GM19372 (cell line): Measurements from ENCODE around the gene ZNF146.
"Not testable (repeated sequence)": the region's sequence is repeated elsewhere in the genome, so short reads cannot be mapped to it uniquely, and the experiment has no call there.

Source experiments
- ATAC-seq: cut with Tn5 transposase; IDR thresholded peaks from one replicate; pipeline ENCODE4 v1.9.1; 2021; ENCODE audit warnings: mild to moderate bottlenecking, low read depth, moderate library complexity; ENCODE audit not compliant: unreplicated experiment

Gene ZNF146

DNA sequence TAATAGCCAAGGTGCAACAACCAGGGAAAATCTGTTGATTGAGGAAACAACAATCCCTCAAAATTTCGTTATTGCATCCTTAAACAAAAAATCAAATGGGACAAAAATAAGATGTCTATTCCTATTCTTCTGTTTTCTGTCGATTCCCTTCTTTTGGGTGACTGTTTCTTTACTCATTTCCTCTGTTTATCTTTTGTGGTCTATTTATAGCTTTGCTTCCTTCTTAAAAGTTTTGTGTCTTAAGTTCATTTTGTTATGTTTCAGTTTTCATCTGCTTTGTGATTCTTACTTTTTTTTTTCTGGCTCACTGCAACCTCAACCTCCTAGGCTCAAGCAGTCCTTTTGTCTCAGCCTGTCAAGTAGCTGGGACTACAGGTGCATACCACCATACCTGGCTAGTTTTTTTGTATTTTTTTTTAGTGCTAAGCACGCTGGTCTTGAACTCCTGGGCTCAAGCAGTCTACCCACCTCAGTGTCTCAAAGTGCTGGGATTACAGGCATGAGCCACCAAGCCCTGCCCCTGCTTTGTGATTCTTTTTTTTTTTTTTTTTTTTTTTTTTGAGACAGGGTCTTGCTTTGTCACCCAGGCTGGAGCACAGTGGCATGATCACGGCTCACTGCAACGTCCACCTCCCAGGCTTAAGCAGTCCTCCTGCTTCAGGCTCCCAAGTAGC, 10.4 kb downstream of the ZNF146 start:
- no peak for ATAC-seq

DNA sequence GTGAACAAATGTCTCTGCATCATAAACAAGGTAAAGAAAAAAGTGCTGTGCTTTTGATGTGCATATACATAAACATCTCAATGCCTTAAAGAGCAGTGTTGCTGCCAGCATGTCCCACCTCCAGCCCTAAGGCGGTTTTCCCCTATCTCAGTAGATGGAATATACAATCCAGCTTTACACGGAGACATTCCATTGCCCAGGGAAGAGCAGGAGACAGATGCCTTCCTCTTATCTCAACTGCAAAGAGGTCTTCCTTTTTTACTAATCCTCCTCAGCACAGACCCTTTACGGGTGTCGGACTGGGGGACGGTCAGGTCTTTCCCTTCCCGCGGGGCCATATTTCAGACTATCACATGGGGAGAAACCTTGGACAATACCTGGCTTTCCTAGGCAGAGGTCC, 18.7 kb downstream of the ZNF146 start:
- ATAC-seq, result not testable (repeated sequence)

DNA sequence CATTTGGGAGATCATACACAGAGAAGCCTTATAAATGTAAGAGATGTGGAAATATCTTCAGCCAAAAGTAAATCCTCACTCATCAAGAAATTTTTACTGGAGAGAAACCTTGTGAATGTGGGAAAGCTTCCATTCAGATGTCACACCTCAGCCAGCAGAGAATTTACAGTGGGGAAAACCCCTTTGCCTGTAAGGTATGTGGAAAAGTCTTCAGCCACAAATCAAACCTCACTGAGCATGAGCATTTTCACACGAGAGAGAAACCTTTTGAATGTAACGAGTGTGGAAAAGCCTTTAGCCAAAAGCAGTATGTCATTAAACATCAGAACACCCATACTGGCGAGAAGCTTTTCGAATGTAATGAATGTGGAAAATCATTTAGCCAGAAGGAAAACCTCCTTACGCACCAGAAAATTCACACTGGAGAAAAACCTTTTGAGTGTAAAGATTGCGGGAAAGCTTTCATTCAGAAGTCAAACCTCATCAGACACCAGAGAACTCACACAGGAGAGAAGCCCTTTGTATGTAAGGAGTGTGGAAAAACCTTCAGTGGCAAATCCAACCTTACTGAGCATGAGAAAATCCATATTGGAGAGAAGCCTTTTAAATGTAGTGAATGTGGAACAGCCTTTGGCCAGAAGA, 21.5 kb downstream of the ZNF146 start:
- ATAC-seq, result no peak

DNA sequence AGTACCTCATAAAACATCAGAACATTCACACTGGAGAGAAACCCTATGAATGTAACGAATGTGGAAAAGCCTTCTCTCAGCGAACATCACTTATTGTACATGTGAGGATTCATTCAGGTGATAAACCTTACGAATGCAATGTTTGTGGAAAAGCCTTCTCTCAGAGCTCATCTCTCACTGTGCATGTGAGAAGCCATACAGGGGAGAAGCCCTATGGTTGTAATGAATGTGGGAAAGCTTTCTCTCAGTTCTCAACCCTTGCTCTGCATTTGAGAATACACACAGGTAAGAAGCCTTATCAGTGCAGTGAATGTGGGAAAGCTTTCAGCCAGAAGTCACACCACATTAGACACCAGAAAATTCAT, 22.0 kb downstream of the ZNF146 start:
- ATAC-seq, result no peak

DNA sequence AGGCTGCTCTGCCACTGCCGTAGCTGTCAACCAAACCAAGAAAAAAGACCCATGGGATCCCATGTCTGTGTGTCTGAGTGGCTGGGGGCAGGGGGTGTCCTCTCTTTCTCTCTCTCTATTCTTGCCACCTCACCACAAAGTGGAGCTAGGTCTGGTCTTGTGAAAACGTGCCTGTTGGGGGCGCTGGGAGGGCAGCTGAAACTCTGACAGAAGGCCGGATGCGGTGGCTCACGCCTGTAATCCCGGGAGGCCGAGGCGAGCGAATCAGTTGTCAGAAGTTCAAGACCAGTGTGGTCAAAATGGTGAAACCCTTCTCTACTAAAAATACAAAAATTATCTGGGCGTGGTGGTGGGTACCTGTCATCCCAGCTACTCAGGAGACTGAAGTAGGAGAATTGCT, 29.2 kb downstream of the ZNF146 start:
- no peak for ATAC-seq

DNA sequence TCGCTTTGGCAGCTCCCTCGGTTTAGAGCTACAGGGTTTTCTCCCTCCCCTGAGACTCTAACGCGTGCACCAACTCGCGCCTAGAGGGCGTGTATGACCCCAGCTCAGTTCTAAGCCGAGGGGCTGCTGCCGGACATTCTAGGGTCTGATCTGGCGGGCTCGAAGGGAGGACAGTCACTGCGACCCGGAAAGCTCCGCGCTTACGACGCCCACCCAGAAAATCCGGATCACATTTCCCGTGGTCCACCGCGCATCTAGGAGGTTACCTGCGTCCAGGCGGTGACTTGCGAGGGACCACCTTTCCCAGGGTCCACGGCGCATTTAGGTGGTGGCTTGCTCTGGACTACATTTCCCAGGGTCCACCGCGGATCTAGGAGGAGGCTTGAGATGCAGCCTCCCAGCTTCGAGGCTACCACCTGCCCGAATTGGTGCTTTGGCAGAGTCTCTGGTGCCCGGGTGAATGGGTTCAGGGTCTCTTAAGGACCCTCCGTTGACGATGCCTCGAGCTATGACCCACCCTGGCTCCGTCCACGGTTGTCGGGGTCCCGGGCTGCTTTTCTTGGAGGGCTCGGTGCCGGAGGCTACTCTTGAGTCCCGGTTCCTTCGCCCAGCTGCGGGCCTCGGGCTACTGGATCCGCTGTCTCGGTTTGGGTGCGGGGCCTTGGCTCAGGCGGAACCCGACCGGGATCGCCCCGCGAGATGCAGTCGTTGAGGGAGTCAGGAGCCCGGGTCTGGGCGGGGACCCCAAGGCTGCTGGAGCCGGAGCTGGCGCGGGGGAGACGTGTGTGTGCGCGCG, 30.5 kb downstream of the ZNF146 start:
- no peak for ATAC-seq

GRCh38 chr19:36246006-36246481, 31.1 kb downstream of the ZNF146 start:
- ATAC-seq, result no peak

- ATAC-seq, result no peak
These were observed 37.1 kb downstream of the ZNF146 start for GRCh38 chr19:36252047-36252446.

- ATAC-seq, result no peak
These were observed 39.9 kb downstream of the ZNF146 start for GRCh38 chr19:36254848-36255247.

DNA sequence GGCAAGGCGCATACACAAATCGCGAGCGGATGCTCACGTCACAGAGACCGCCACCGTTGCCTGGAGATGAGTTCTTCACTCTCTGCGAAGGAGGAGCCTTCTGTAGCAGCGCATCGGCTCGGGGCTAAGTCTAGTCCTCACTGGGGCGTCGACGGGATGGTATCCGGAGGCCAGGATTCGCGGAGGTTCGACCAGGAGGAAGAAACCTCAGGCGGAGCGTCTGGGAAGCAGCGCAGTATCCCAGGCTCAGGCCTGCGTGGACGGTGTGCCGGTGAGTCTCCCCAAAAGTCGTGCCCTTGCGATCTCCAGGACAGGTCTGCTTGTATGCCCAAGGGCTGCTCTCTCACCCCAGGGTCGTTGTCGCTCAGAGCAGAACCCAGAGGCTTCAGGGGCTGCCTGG, 40.4 kb downstream of the ZNF146 start:
- no peak for ATAC-seq

DNA sequence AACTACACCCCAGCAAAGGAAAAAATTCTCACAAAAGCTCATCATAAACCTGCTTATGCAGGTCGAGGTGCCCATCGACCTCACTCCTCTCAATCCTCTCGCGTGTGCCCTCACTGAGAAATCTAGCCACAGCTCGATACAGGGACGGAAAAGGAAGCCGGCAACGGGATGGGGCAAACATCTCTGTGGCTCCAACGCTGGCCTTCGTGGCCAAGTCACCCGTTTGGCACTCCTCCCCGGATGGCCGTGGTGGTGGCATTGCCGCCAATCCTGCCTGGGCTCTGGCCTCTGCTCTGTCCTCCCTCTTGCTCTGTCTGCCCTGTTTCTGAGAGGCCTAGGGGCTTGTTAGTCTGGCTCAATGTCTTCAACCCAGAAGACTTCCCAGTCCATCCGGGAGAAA, 41.2 kb downstream of the ZNF146 start:
- ATAC-seq, result no peak

DNA sequence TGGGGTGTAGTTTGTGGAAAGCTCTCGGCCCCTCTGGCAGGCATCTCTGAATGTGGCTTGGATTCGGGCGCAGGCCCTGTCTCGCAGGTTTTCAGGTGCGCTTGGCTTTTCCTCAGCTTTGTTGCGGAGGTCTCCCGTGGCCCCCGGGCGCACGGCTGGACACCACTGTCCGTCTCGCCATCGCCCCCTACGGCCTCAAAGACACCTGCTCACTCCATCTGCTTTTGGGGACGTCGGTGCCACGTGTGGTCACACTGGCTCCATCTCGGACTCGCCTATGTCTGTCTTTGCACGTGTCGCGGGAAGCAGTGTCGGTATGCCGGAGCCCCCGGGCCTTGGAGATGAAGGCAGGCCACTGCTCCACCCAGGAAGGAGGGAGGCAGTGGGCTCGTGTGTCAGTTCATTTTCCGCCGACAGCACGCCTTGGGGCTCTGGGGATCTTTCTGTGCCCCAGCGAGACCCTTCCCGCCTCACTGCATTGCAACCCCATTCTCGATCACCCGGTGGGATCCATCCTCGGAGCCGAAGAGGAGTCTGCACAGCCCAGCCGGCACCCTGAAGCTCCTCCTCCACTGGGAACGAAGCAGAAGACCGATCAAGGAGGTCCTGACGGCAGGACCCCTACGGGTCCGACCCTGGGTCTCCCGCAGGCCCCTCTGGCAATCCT, 42.1 kb downstream of the ZNF146 start:
- ATAC-seq, result no peak

DNA sequence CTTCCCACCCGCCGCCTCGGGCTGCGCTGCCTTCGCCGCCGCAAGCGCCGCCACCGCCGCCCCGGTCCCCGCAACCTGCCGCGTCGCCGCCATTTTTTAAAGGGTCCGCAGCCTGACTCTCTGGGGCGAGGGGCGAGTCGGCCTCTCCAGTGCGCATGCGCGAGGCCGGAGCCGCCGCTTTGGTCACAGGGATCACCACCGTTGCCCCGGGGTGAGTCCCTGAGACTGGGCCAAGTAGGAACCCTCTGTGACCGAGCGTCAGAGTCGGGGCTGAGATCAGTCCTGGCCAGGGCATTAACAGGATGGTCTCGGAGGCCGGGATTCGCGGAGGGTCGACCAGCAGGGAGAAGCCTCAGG, 42.6 kb downstream of the ZNF146 start:
- ATAC-seq, result no peak

DNA sequence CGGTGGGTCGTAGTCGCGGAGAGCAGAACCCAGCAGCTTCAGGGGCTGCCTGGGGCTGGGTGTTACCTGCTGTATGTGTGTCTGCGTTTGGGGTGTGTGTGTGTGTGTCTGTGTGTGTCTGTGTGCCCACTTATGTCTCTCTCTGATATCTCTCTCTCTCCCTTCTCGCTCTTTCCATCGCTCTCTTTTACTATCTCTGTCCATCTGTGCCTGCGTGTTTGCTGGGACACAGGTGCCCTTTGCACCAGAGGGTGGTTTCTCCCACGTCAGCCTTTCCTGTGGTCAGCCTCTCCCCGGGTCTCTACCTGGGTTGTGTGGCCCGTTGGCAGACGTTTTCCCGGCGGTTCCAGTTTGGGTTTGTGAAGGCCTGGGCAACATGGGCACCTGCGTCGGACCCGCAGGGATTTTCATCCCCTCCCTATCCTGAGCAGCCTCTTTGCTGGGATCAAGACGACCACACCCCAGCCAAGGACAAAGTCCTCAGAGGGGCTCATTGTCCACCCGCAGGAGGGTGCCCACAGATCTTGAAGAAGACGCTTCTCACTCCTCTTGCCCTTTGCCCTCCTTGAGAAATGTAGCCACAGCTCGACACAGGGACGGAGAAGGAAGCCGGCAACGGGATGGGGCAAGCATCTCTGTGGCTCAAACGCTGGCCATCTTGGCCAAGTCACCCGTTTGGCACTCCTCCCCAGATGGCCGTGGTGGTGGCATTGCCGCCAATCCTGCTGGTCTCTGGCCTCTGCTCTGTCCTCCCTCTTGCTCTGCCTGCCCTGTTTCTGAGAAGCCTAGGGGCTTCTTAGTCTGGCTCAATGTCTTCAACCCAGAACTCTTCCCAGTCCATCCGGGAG, 43.3 kb downstream of the ZNF146 start:
- ATAC-seq, result no peak

DNA sequence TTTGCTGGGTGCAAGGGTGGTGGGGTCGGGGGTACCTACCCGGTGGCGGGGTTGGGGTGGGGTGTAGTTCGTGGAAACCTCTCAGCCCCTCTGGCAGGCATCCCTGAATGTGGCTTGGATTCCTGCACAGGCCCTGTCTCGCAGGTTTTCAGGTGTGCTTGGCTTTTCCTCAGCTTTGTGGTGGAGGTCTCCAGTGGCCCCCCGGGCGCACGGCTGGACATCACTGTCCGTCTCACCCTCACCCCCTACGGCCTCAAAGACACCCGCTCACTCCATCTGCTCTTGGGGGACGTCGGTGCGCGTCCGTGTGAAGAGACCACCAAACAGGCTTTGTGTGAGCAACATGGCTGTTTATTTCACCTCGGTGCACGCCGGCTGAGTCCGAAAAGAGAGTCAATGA, 44.3 kb downstream of the ZNF146 start:
- ATAC-seq, result no peak

DNA sequence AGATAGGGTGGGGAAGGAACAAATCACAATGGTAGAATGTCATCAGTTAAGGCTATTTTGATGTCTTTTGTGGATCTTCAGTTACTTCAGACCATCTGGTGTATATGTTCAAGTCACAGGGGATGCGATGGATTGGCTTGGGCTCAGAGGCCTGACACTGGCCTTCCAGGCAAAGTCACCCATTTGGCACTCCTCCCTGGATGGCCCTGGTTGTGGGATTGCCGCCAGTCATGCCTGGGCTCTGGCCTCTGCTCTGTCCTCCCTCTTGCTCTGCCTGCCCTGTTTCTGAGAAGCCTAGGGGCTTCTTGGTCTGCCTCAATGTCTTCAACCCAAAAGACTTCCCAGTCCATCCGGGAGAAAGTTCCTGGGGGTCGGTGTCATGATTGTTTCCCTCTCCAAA, 50.2 kb downstream of the ZNF146 start:
- ATAC-seq, result no peak

DNA sequence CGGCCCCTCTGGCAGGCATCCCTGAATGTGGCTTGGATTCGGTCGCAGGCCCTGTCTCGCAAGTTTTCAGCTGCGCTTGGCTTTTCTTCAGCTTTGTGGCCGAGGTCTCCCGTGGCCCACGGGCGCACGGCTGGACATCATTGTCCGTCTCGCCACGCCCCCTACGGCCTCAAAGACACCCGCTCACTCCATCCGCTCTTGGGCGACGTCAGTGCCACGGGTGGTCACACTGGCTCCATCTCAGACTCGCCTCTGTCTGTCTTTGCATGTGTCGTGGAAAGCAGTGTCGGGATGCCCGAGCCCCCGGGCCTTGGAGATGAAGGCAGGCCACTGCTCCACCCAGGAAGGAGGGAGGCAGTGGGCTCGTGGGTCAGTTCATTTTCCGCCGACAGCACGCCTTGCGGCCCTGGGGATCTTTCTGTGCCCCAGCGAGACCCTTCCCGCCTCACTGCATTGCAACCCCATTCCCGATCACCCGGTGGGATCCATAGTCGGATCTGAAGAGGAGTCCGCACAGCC, 51.0 kb downstream of the ZNF146 start:
- ATAC-seq, result no peak

DNA sequence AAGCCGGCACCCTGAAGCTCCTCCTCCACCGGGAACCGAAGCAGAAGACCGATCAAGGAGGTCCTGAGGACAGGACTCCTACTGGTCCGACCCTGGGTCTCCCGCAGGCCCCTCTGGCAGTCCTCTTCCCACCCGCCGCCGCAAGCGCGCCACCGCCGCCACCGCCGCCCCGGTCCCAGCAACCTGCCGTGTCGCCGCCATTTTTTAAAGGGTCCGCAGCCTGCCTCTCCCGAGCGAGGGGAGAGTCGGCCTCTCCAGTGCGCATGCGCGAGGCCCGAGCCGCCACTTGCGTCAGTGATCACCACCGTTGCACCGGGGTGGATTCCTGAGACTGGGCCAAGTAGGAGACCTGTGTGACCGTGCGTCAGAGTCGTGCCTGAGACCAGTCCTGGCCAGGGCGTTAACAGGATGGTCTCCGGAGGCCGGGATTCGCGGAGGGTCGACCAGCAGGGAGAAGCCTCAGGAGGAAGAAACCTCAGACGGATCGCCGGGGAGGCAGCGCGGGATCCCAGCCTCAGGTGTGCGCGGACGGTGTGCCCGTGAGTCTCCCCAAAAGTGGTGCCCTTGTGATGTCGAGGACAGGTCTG, 51.6 kb downstream of the ZNF146 start:
- ATAC-seq, result no peak

DNA sequence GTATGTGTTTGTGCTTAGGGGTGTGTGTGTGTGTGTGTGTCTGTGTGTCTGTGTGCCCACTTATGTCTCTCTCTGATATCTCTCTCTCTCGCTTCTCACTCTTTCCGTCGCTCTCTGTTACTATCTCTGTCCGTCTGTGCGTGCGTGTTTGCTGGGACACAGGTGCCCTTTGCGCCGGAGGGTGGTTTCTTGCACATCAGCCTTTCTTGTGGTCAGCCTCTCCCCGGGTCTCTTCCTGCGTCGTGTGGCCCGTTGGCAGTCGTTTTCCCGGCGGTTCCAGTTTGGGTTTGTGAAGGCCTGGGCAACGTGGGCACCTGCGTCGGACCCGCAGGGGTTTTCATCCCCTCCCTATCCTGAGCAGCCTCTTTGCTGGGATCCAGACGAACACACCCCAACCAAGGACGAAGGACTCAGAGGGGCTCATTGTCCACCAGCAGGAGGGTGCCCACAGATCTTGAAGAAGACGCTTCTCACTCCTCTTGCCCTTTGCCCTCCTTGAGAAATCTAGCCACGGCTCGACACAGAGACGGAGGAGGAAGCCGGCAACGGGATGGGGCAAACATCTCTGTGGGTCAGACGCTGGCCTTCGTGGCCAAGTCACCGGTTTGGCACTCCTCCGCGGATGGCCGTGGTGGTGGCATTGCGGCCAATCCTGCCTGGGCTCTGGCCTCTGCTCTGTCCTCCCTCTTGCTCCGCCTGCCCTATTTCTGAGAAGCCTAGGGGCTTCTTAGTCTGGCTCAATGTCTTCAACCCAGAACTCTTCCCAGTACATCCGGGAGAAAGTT, 52.3 kb downstream of the ZNF146 start:
- ATAC-seq, result no peak
